T-helper 2 cell (primary cell): ENCODE data around the gene EXOC8.

Source experiments
- DNase-seq, 5 experiments: peaks; one replicate each; pipeline versions ENCODE4 v3.0.0 to v3.0.0-alpha.2; 2012 to 2022

EXOC8 gene

GRCh38 chr1:231312432-231312788 is 25.2 kb downstream of the EXOC8 start:
- DNase-seq, result no peak

GRCh38 chr1:231311720-231312431 is 25.8 kb downstream of the EXOC8 start:
- no peak for DNase-seq

- DNase-seq, result no peak
These were observed 27.2 kb downstream of the EXOC8 start for GRCh38 chr1:231310391-231310934.

- no peak for DNase-seq
These were observed 35.7 kb downstream of the EXOC8 start for GRCh38 chr1:231301990-231302389.

- DNase-seq, result no peak
These were observed 41.7 kb downstream of the EXOC8 start for GRCh38 chr1:231295938-231296337.

- no peak for DNase-seq
These were observed 51.0 kb downstream of the EXOC8 start for GRCh38 chr1:231286603-231287002.

- no peak for DNase-seq
These were observed 53.2 kb downstream of the EXOC8 start for GRCh38 chr1:231284441-231284840.
